ENCODE data around the gene SRGAP3. TPM values are rescaled to one million over a fixed set of nuclear protein-coding genes. Genes with fewer than 3 reads are reported as not detected.
A peak's percentile ranks its signal among the peaks of the same experiment; 100 is the strongest.

SRGAP3 gene
- total RNA-seq, 2 donors from 2014 or later, result 5.7 to 6.1 TPM

DNA sequence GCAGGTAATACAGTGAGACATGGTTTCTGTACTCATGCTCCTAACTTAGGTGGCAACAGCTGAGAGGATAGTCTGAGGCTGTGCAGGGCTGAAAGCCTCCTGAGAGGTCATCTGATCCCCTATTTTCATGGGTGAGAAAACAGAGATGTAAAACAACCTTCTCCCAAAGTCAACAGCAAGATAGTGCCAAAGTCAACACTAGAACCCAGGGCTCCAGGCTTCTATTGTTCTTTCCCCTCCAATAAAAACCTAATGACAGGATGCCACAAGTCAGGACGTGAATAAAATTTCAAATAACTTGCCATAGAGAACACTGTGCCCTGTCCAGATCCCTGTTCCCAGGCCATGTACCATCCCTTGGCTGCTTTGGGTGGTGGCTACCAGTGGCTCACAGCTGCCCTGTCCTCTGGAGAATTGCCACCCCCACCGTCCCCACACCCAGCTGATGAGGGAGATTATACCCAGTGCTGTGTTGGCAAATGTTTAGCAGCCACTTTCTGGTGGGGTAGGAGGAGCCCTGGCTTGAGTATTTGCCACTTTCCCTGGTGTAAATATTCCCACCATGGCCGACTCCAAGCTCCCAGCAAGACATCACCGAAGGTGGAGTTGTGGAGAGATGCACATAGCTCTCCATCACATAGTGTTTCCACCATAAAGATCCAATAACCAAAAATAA is 54.8 kb downstream of the SRGAP3 start:
- no peaks in the 10 kb centered on the region for H3K27me3 ChIP-seq

GRCh38 chr3:9193633-9194195 is 55.7 kb downstream of the SRGAP3 start:
- Histone ChIP-seq H3K27ac (no peak overlapping the region), H3K27me3 (no peaks in the 10 kb centered on the region), H3K9me3 (no peaks in the 10 kb centered on the region), H3K36me3 (no peaks in the 10 kb centered on the region), H3K4me1 (no peaks in the 10 kb centered on the region), H3K4me3 (no peak overlapping the region), H3K9ac (ENCODE audit: low read depth in 2 of 2, low read length in 2 of 2) (no peak overlapping the region)
- TF ChIP-seq, protein P1, sequence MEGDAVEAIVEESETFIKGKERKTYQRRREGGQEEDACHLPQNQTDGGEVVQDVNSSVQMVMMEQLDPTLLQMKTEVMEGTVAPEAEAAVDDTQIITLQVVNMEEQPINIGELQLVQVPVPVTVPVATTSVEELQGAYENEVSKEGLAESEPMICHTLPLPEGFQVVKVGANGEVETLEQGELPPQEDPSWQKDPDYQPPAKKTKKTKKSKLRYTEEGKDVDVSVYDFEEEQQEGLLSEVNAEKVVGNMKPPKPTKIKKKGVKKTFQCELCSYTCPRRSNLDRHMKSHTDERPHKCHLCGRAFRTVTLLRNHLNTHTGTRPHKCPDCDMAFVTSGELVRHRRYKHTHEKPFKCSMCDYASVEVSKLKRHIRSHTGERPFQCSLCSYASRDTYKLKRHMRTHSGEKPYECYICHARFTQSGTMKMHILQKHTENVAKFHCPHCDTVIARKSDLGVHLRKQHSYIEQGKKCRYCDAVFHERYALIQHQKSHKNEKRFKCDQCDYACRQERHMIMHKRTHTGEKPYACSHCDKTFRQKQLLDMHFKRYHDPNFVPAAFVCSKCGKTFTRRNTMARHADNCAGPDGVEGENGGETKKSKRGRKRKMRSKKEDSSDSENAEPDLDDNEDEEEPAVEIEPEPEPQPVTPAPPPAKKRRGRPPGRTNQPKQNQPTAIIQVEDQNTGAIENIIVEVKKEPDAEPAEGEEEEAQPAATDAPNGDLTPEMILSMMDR (IDR thresholded peaks at IDR 0.05), result no peak
- DNase-seq, result no peak
- intact Hi-C loops (cut with DNase I), result no loop called here

More for the DNA sequence above, 54.8 kb downstream of the SRGAP3 start:
- Histone ChIP-seq H3K27ac (no peak overlapping the region), H3K4me1 (no peaks in the 10 kb centered on the region), H3K9ac (ENCODE audit: low read depth in 2 of 2, low read length in 2 of 2) (no peak overlapping the region), H3K9me3 (no peaks in the 10 kb centered on the region), H3K4me3 (no peak overlapping the region), H3K36me3 (no peaks in the 10 kb centered on the region)
- TF ChIP-seq, protein P1 (IDR thresholded peaks at IDR 0.05), result no peak
- DNase-seq, result peak; percentile 44
- intact Hi-C loops (cut with DNase I), result no loop called here

DNA sequence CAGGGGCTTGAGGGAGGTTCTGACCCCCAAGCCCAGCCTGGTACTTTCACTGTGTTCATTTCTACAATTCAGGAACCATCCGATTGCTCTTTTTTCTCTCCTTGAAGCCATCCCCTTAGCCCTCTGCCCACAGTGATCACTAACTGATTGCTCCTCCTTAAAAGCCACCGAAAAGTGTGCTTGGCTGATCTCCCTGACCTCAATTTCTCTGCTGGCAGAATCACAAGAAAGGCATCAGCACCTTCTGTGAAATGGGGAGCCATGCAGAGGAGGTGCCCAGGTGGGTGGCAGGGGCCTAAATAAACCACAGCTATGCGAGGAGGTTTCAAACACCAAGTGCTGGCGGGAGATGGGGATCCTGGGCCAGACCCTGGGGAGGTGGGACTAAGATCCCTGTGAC is 56.2 kb downstream of the SRGAP3 start:
- H3K4me3 ChIP-seq, result no peak overlapping the region
- H3K27ac ChIP-seq, result no peak overlapping the region
- no peaks in the 10 kb centered on the region for H3K9me3 ChIP-seq
- H3K9ac ChIP-seq (ENCODE audit: low read depth in 2 of 2, low read length in 2 of 2), result no peak overlapping the region
- no peaks in the 10 kb centered on the region for H3K27me3 ChIP-seq
- no peaks in the 10 kb centered on the region for H3K36me3 ChIP-seq
- H3K4me1 ChIP-seq, result no peaks in the 10 kb centered on the region
- TF ChIP-seq, protein P1 (IDR thresholded peaks at IDR 0.05), result no peak
- intact Hi-C loops (cut with DNase I), result no loop called here
- DNase-seq, result no peak

GRCh38 chr3:9192248-9193025 is 57.0 kb downstream of the SRGAP3 start:
- no peaks in the 10 kb centered on the region for H3K9me3 ChIP-seq
- intact Hi-C loops (cut with DNase I), result no loop called here
- no peak for DNase-seq
- H3K36me3 ChIP-seq, result no peaks in the 10 kb centered on the region
- H3K27ac ChIP-seq, result no peak overlapping the region
- TF ChIP-seq, protein P1 (IDR thresholded peaks at IDR 0.05), result no peak
- no peaks in the 10 kb centered on the region for H3K4me1 ChIP-seq
- H3K27me3 ChIP-seq, result no peaks in the 10 kb centered on the region
- H3K9ac ChIP-seq (ENCODE audit: low read depth in 2 of 2, low read length in 2 of 2), result no peak overlapping the region
- no peak overlapping the region for H3K4me3 ChIP-seq

- Histone ChIP-seq H3K27ac (no peak overlapping the region), H3K9ac (ENCODE audit: low read depth in 2 of 2, low read length in 2 of 2) (no peak overlapping the region), H3K36me3 (no peaks in the 10 kb centered on the region), H3K4me3 (no peak overlapping the region), H3K4me1 (no peaks in the 10 kb centered on the region), H3K27me3 (no peaks in the 10 kb centered on the region), H3K9me3 (no peaks in the 10 kb centered on the region)
- TF ChIP-seq, protein P1 (IDR thresholded peaks at IDR 0.05), result no peak
- DNase-seq, result no peak
- intact Hi-C loops (cut with DNase I), result no loop called here
Observed at GRCh38 chr3:9190276-9190675, 59.2 kb downstream of the SRGAP3 start.

Data from colonic mucosa (tissue), 4 donors.